Measurements from ENCODE around the gene DNAH1.

DNAH1 gene

DNA sequence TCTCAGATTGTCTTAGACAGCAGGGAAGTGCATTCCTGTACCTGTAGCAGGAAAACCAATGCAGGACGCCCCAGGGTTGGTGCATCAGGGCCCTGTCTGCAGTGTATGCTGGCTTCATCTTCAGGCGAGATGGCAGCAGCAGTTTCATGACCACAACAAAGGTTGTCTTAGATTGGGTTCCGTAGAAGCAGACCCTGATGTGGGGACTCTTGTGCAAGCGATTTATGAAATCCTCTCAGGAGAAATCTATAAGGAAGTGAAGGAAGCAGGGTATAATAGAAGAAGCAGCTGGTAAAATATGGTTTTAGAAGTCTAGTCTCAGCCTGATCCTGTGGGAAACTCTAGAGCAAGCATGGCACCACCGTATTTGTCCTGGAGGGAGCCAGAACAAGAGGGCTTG, 25.0 kb downstream of the DNAH1 start:
- Histone ChIP-seq H3K79me2 (ENCODE audit: insufficient read depth, low read length) (no peaks in the 10 kb centered on the region), H3K36me3 (ENCODE audit: low read length) (no peaks in the 10 kb centered on the region), H3K4me3 (ENCODE audit: insufficient read depth, low read length, poor library complexity, severe bottlenecking) (no peak overlapping the region), H2AFZ (ENCODE audit: low read depth, low read length, severe bottlenecking) (no peak overlapping the region), H3K9ac (ENCODE audit: low read length) (no peak overlapping the region), H3K9me3 (ENCODE audit: insufficient read depth, low read length) (no peaks in the 10 kb centered on the region), H3F3A (ENCODE audit: insufficient read depth) (no peaks in the 10 kb centered on the region; the same call in 1 of the 2 replicates), H4K20me1 (ENCODE audit: low read depth, low read length) (no peaks in the 10 kb centered on the region), H3K4me2 (ENCODE audit: low read depth, low read length, poor library complexity, severe bottlenecking) (no peak overlapping the region), H3K27ac (ENCODE audit: low read depth, low read length) (no peak overlapping the region), H3K27me3 (ENCODE audit: low read length) (no peaks in the 10 kb centered on the region), H3K9me2 (replicated peaks; ENCODE audit: insufficient read depth, low read length) (no peaks in the 10 kb centered on the region)
- TF ChIP-seq CTCF (IDR thresholded peaks at IDR 0.05; ENCODE audit: insufficient read depth, low read length, poor library complexity, severe bottlenecking), result no peak
- no peak for TF ChIP-seq EZH2phosphoT487 (conservative IDR thresholded peaks at IDR 0.05; ENCODE audit: low read length)

DNA sequence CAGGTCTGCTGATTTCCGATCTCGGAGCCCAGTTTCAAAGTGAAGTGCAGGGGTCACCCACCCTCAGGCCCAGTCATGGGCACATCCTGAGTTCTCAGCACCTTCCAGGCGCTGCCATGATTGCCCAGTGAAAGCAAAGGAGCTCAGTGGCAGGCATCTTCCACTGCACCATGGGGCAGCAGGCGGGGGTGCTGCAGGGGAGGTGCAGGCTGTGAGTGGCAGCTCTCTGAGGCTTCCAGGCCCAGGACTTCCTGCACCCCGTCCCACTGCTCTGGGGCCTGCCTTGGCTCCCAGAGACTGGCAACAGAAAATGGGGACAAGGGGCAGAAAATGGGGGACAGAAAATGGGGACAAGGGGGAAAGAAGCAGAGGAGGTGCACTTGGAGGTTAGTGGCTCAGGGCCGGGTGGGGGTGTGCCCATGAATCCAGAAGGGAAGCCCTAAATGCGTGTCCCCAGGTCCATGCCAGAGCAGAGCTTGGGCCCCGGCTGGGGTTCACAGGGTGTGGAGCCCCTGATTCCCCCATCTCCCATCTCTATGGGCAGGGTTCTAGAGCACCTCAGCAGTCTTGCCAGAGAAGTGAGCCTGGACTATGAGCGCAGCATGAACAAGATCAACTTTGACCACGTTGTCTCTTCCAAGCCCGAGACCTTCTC, 28.0 kb downstream of the DNAH1 start:
- TF ChIP-seq EZH2phosphoT487 (conservative IDR thresholded peaks at IDR 0.05; ENCODE audit: low read length), result no peak
- TF ChIP-seq CTCF (IDR thresholded peaks at IDR 0.05; ENCODE audit: insufficient read depth, low read length, poor library complexity, severe bottlenecking), result no peak
- no peaks in the 10 kb centered on the region for H3K27me3 ChIP-seq (ENCODE audit: low read length)

DNA sequence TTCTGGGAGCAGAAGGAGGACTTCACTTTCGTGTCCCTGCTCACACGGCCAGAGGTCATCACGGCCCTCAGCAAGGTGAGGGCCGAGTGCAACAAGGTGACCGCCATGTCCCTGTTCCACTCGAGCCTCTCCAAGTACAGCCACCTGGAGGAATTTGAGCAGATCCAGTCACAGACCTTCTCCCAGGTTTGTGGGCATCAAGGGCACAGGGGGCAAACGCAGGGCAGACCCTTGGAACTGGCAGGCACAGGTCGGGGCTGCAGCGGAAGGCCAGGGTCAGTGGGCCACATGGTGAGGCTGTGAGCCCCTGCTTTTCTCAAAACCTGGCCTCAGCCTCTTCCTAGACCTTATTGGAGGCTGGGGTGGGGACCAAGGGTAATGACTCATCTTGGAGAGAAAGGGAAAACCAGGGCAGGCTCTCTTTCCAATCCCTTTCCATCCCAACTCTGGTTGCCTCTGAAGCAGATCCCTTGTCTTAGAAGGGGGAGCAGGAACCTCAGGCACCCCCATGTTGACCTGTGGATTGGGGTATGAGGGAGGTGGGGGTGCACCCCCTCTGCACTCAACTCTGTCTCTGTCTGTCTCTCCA, 29.5 kb downstream of the DNAH1 start:
- TF ChIP-seq EZH2phosphoT487 (conservative IDR thresholded peaks at IDR 0.05; ENCODE audit: low read length) (no peak), CTCF (IDR thresholded peaks at IDR 0.05; ENCODE audit: insufficient read depth, low read length, poor library complexity, severe bottlenecking) (no peak)
- Histone ChIP-seq H3K27ac (ENCODE audit: low read depth, low read length) (no peak overlapping the region), H3F3A (ENCODE audit: insufficient read depth) (no peaks in the 10 kb centered on the region), H4K20me1 (ENCODE audit: low read depth, low read length) (no peaks in the 10 kb centered on the region), H3K27me3 (ENCODE audit: low read length) (no peaks in the 10 kb centered on the region), H3K4me3 (ENCODE audit: insufficient read depth, low read length, poor library complexity, severe bottlenecking) (no peak overlapping the region), H3K9me2 (replicated peaks; ENCODE audit: insufficient read depth, low read length) (no peaks in the 10 kb centered on the region), H2AFZ (ENCODE audit: low read depth, low read length, severe bottlenecking) (no peak overlapping the region), H3K9me3 (ENCODE audit: insufficient read depth, low read length) (no peaks in the 10 kb centered on the region), H3K9ac (ENCODE audit: low read length) (no peak overlapping the region), H3K36me3 (ENCODE audit: low read length) (no peaks in the 10 kb centered on the region), H3K79me2 (ENCODE audit: insufficient read depth, low read length) (no peaks in the 10 kb centered on the region), H3K4me2 (ENCODE audit: low read depth, low read length, poor library complexity, severe bottlenecking) (no peak overlapping the region)

More for the DNA sequence above, 28.0 kb downstream of the DNAH1 start:
- H3K9me2 ChIP-seq (replicated peaks; ENCODE audit: insufficient read depth, low read length), result no peaks in the 10 kb centered on the region
- no peak overlapping the region for H3K4me3 ChIP-seq (ENCODE audit: insufficient read depth, low read length, poor library complexity, severe bottlenecking)
- no peaks in the 10 kb centered on the region for H3K79me2 ChIP-seq (ENCODE audit: insufficient read depth, low read length)
- no peaks in the 10 kb centered on the region for H4K20me1 ChIP-seq (ENCODE audit: low read depth, low read length)
- no peak overlapping the region for H3K9ac ChIP-seq (ENCODE audit: low read length)
- H3K9me3 ChIP-seq (ENCODE audit: insufficient read depth, low read length), result no peaks in the 10 kb centered on the region
- H3F3A ChIP-seq (ENCODE audit: insufficient read depth), result no peaks in the 10 kb centered on the region; the same call in 1 of the 2 replicates
- no peak overlapping the region for H2AFZ ChIP-seq (ENCODE audit: low read depth, low read length, severe bottlenecking)
- H3K36me3 ChIP-seq (ENCODE audit: low read length), result no peaks in the 10 kb centered on the region
- no peak overlapping the region for H3K27ac ChIP-seq (ENCODE audit: low read depth, low read length)
- no peak overlapping the region for H3K4me2 ChIP-seq (ENCODE audit: low read depth, low read length, poor library complexity, severe bottlenecking)

Measured in SU-DHL-6 (cell line).